ENCODE measurements around the gene MOAP1.
"Not testable (repeated sequence)": the region's sequence is repeated elsewhere in the genome, so short reads cannot be mapped to it uniquely, and the experiment has no call there.

The MOAP1 gene

DNA sequence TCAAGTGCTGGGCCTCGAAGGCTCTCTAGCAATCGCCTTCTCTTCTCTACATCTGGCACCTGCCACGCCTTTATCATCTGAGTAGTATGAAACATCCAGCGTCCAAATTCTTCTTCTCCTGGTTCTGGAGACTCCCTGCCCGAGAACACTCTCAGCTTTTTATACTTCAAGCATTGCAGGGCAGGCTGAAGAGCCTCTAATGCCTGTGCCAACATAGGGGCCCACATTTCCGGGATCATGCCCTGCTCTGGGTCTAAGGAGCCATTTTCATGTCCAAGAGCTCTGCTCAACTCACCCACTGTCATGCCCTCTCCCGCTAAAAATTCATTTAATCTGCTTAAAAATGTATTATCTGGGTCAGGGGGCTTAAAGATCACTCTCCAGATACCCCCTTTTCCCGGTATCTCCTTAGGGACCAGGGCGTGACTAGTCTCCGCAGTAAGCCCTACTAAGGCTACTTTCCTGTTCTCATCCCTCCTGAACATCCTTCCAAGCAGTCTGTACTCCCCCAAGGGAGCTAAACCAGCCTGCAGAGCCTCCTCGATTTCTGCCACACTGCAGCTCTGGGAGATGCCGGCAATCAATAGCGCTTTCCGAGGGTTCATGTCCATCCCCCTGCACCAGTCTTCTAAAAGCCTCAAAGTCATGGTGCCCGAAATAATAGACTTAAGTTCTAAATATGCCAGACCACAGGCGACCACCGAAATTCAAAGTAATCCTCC is 940 bp downstream of the MOAP1 start:
- no peak for DNase-seq

DNA sequence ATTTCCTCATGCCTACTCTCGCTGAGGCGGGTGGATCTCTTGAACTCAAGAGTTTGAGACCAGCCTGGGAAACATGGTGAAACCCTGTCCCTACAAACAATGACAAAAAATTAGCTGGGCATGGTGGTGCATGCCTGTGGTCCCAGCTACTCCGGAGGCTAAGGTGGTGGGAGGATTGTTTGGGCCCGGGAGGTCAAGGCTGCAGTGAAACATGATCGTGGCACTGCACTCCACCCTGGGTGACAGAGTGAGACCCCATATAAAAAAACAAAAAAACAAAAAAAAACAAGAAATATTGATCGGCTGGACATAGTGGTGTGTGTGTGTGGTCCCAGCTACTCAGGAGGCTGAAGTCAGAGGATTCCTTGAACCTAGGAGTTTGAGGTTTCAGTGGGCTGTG is 9.2 kb downstream of the MOAP1 start:
- no peak for DNase-seq

DNA sequence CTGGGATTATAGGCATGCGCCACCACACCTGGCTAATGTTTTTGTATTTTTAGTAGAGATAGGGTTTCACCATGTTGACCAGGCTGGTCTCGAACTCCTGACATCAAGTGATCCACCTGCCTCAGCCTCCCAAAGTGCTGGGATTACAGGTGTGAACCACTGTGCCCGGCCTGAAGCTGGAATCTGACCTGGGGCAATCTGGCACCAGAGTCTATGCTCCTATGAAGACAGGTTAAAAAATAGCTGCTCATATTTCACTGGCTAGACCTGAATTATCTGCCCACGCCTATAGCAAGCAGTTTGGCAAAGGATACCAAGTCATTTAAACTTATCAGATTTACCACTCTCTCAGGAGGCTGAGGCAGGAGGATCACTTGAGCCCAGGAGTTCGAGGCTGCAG is 10.0 kb downstream of the MOAP1 start:
- not testable (repeated sequence) for DNase-seq

DNA sequence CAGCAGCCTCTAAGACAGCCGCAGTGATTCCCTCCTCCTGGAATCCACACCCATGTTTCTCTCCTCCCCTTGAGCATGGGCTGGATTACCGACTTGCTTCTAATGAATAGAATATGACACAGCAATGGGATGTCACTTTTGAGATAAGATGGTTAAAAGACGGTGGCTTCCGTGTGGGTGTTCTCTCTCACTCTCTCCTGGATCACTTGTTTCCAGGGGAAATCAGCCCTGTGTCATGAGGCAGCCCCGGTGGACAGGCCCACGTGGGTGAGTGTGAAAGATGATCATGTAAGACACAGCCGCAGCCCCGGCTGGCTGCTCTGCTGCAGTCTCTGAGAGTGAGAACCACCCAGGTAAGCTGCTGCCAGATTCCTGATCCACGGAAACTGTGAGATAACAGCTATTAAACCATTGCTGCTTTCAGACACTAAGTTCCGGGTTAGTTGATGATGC is 10.7 kb downstream of the MOAP1 start:
- DNase-seq = no peak

DNA sequence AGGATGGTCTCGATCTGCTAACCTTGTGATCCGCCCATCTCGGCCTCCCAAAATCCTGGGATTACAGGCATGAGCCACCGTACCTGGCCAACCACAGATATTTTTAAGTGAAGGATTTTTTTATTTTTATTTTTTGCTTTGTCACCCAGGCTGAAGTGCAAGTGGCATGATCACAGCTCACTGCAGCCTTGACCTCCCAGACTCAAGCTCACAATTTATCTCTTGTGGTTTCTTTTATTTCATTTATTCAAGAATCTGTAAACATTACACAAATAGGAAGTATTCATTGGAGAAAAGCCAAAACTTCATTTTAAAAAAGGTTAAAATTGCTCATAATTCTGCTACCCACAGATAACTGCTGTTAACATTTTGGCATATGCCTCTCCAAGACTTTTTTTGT is 13.3 kb downstream of the MOAP1 start:
- DNase-seq = no peak

DNA sequence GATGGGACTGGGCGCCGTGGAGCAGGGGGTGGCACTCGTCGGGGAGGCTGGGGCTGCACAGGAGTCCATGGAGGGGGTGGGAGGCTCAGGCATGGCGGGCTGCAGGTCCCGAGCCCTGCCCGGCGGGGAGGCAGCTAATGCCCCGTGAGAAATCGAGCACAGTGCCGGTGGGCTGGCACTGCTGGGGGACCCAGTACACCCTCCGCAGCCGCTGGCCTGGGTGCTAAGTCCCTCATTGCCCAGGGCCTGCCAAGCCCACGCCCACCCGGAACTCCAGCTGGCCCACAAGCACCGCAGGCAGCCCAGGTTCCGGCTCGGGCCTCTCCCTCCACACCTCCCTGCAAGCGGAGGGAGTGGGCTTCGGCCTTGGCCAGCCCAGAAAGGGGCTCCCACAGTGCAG is 14.6 kb downstream of the MOAP1 start:
- not testable (repeated sequence) for DNase-seq

DNA sequence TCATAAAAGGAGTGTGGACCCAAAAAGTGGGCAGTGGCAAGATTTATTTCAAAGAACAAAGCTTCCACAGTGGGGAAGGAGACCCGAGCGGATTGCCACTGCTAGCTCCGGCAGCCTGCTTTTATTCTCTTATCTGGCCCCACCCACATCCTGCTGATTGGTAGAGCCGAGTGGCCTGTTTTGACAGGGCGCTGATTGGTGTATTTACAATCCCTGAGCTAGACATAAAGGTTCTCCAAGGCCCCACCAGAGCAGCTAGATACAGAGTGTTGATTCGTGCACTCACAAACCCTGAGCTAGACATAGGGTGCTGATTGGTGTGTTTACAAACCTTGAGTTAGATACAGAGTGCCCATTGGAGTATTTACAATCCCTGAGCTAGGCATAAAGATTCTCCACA is 15.1 kb downstream of the MOAP1 start:
- DNase-seq = not testable (repeated sequence)

DNA sequence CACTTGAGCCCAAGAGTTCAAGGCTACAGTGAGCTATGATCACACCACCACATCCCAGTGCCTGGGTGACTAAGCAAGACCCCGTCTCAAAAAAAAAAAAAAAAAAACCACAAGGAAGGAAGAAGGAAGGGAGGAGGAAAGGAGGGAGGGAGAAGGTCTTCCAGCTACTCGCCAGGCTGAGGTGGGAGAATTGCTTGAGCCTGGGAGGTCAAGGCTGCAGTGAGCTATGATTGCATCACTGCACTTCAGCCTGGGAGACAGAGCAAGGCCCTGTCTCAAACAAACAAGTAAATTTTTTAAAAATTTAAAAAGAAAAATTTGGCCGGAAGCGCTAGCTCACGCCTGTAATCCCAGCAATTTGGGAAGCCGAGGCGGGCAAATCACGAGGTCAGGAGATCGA is 16.1 kb downstream of the MOAP1 start:
- not testable (repeated sequence) for DNase-seq

DNA sequence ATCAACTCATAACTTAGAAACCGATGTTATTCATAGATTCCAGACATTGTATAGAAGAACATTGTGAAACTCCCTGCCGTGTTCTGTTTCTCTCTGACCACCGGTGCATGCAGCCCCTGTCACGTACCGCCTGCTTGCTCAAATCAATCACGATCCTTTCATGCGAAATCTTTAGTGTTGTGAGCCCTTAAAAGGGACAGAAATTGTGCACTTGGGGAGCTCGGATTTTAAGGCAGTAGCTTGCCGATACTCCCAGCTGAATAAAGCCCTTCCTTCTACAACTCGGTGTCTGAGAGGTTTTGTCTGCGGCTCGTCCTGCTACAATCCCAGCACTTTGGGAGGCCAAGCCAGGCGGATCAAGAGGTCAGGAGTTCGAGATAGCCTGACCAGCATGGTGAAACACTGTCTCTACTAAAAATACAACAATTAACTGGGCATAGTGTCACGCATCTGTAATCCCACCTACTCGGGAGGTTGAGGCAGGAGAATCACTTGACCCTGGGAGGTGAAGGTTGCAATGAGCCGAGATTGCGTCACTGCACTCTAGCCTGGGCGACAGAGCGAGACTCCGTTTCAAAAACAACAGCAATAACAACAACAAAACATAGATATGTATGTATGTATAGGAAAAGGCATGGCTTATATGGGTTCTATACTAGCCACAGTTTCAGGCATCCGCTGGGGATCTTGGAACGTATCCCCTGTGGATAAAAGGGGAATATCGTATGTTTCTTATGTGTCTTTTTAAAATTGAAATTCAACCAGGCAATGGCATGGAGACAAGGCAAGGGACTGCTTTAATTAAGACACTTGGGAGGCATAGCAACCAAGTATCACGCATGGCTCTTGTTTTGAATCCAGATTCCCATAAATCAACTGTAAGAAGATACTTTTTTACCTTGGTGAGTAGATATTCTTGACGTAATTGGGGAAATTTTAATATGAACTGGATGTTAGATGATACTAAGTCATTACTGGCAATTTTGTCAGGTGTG is 19.1 kb downstream of the MOAP1 start:
- DNase-seq = not testable (repeated sequence)

DNA sequence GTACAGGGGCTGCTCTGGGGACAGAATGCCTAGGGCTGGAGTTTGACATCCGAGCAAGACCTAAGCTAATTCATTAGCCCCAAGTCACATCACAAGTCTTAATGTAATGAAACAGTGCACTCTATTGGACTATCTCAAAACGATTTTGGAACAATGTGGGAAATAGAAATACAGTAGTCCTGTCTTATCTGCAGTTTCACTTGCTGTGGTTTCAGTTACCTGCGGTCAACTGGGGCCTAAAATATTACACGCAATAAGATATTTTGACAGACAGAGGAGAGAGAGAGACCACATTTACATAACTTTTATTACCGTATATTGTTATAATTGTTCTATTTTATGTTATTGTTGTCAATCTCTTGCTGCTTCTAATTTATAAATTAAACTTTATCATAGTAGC is 21.1 kb downstream of the MOAP1 start:
- DNase-seq = no peak

DNA sequence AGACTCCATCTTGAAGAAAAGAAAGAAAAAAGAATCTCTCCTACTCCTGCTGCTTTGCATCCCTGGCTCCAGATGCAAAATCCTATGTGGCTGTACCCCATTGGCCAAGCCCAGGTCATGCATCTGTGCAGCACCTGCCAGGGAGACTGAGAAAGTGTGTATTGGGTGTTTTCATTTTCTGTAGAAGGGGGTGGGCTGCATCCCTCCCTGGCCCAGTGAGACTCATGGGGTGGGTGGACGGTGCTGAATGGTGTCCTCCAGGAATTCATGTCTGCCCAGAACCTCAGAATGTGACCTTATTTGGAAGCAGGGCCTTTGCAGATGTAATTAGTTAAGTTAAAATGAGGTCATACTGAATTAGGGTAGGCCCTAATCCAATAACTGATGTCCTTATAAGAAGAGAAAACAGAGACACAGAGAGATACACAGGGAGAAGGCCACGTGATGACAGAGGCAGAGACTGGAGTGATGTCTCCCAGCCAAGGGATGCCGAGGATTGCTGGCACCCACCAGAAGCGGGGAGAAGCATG is 23.2 kb downstream of the MOAP1 start:
- no peak for DNase-seq

DNA sequence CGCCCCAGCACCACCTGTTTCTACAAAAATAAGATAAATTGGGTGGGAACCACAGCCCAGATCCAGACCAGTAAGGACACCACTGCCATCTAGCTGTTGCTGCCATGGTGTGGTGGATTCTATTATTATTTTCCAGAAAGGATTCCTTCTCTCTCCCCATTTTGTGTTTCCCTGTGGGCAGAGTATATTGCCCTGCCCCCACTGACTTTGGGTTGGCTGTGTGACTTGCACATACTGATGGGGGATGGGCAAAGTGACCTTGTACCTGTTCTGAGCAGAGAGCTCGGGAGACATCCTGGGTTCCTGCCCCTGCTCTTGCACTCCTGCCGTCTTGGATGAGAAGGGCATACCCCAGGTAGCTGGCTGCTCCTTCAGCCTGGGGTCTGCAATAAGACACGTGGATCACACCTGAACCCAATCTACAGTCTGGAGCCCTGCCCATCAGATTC is 24.3 kb downstream of the MOAP1 start:
- DNase-seq = no peak

DNA sequence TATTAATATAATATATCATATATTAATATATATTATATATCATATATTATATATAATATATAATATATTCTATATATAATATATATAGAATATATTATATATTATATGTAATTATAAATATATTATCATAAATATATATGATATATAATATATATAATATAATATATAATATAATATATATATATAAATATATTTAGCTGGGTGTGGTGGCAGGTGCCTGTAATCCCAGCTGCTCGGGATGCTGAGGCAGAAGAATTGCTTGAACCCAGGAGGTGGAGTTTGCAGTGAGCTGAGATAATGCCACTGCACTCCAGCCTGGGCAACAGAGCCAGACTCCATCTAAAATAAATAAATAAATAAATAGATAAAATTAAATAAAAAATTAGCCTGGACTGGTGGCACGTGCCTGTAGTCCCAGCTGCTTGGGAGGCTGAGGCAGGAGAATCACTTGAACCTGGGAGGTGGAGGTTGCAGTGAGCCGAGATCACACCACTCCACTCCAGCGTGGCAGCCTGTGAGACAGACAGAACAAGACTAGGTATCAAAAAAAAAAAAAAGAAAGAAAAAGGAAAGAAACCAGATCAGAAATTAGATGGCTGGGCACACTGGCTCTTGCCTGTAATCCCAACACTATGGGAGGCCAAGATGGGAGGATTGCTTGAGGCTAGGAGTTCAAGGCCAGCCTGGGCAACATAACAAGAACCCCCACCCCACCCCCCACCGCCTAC is 24.9 kb downstream of the MOAP1 start:
- not testable (repeated sequence) for DNase-seq

DNA sequence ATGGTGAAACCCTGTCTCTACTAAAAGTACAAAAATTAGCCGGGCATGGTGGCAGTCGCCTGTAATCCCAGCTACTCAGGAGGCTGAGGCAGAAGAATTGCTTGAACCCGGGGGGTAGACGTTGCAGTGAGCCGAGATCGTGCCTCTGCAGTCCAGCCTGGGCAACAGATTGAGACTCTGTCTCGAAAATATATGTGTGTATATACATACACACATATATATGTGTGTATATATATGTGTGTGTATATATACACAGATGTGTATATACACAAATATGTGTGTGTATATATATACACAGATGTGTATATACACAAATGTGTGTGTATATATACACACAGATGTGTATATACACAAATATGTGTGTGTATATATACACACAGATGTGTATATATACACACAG is 26.3 kb downstream of the MOAP1 start:
- DNase-seq = not testable (repeated sequence)

DNA sequence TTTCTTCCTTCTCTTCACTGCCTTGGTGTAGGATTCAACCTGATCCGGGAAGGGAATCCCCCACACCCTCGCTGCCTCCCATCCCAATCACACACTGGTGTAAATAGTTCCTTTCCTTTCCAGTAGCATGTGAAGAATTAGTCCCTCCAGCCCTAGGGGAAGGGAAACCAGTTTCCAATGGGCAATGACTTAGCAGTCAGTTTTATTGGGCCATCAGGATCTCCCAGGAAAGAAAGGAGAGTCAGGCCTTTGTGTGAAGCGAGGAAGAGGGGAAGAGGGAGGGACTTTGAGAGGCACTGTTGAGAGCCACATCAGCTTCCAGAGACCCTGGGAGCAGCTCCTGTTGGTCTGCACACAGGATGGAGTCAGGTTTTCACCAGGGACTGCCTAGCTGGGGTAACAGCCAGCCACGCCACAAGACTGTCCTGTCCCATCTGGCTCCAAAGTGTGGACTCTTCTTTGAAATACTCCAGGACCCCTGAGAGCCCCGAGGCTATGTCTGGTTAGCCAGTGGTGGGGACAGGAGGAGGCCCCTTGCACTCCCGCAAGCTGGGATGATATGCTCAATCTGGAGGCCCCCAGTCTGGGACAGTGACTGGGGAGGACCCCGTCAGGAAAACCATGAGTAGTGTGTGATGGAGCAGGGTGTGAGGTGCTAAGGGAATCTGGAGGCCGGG is 27.9 kb downstream of the MOAP1 start:
- DNase-seq = no peak

DNA sequence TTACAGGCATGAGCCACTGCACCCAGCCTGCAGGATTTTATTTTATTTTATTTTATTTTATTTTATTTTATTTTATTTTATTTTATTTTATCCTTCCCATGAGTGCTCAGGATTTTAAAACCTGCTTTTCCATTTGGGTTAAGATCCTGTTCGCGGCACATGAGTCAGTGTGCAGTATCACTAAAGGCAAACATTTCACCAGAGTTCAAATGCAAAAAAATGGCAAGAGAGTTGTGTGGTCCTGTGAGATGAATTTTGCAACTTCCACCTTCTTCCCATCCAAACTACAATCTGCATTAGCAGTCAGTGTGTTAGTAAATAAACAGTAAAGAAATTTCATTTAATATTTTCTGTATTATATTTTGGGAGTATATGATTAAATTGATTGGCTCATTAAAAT is 29.0 kb downstream of the MOAP1 start:
- no peak for DNase-seq

DNA sequence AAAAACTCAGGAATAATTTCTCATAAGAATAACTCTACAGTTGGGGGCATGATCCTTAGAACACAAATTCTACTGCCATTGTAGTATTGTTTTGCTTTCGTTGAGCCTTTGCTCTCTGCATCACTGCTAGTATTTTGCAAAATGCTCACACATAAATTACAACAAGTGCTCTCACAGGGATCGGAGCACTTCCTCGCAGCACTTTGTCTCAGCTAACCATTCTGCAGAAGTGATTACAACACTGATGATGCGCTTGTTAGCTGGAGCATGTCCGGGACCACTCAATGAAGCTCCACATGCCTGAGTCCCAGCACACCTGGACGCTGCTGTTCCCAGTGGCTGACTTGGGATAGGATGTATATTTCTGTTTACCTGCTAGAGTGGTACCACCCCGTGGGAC is 31.6 kb downstream of the MOAP1 start:
- DNase-seq = no peak

DNA sequence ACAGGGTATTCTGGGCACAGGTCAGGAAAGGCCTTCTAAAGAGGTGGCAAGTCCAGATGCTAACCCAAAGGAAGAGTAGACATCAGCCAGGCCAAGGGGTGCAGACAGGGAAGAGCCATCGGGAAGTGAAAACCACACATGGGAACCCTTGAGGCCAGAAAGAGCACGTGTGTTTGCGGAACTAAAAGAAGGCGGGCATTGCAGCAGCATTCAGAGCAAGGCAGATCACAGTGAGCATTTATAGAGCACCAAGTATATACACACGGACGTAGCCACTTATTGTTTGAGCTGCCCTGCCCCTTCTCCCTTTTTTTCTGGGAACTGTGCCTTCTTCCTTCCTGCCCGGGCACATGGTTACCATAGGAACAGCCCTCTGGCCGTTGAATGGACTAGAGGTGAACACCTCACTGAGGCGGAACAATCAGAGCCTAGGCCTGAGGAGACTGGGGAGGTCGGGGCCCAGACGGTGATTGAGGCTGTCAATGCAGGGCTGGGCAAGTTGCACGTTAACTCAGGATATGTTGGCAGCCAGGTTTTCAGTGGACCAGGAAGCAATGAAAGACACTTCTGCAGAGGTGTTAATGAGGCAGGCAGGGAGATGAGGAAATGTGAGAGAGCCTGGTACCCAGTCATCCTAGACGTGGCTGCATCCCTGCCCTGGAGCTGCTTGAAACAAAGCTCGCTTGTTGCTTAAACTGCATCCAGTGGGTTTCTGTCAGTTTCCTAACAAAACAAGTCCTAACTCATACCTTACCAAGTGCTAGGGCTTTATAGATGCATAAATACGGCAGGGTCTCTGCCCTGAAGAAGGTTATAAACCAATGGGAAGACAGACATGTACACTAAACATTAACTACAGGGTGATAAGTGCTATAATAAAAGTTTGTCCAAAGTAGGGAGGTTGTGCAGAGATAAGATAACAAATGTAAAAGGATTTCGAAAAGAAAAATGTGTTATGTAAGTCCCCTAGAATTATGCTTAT is 34.2 kb downstream of the MOAP1 start:
- no peak for DNase-seq

DNA sequence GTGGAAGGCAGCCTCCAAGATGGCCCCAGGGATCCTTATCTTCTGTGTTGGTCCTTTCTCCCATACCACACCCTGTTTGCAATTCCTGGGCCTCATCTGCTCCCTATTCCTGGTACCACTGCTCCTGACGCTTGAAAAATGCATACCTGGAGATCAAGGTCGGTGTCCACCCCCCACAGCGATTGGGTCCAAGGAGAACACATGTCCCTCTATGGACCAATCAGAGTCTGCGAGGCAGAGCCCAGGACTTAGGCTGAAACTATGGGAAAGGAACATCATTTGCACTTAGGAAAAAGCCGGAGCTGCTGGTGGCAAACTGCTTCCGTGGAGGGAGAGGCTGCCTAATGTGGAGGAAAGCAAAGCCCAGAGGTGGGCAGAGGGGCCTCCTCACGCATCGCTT is 35.7 kb downstream of the MOAP1 start:
- DNase-seq = no peak

DNA sequence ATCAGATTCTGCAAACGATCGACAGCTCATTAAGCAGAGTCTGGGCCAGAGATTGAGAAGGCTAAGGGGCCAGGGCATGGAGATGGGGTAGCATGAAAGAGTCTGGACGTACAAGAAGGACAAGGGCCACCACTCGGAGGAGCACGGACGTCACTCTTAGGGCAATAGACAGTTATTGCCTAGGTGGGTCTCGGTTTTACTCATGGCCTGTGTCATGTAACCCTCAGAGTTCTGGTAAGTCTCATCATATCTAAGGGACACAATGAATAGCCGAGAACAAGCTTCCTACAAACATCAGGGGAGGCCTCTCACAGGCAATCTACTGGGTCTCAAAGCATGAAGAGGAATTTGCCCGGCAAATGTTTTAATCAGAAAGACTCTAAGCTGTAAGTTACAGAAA is 38.6 kb downstream of the MOAP1 start:
- DNase-seq = no peak
